Natural killer cell (primary cell): ENCODE measurements around the gene ATP6V1G2. TPM values are rescaled to one million over a fixed set of nuclear protein-coding genes. Genes with fewer than 3 reads are reported as not detected.

Experiments used
- ATAC-seq, 3 donors: fragments of 150-1000 bp in 2 of 3; fragments of 200-7000 bp in 1 of 3; cut with Tn5 transposase; 1 replicate in 1 of 3; 2 replicates in 2 of 3; pipeline ENCODE4 v1.10.0; 2021; ENCODE audit warnings: mild to moderate bottlenecking in 2 of 3, moderate library complexity in 2 of 3
- DNase-seq, 2 donors: peaks; one replicate each; pipeline versions ENCODE4 v3.0.0 to v3.0.0-alpha.2; 2013 to 2021; ENCODE audit warnings: mixed read lengths in 1 of 2
- H3K27ac ChIP-seq: one replicate; pipeline ENCODE4 v1.5.1; 2013; ENCODE audit warnings: mild to moderate bottlenecking, low read length
- H3K27me3 ChIP-seq: one replicate; pipeline ENCODE4 v1.6.1; 2013; ENCODE audit warnings: low read length; ENCODE audit not compliant: control insufficient read depth, insufficient read depth
- H3K36me3 ChIP-seq: one replicate; pipeline ENCODE4 v1.6.1; 2013; ENCODE audit warnings: low read length; ENCODE audit not compliant: control insufficient read depth, insufficient read depth
- H3K4me1 ChIP-seq: one replicate; pipeline ENCODE4 v1.6.1; 2013; ENCODE audit warnings: low read length; ENCODE audit not compliant: control insufficient read depth, insufficient read depth
- H3K4me3 ChIP-seq: one replicate; pipeline ENCODE4 v1.5.1; 2013; ENCODE audit warnings: low read length
- H3K9me3 ChIP-seq: one replicate; pipeline ENCODE4 v1.6.1; 2013; ENCODE audit warnings: low read length; ENCODE audit not compliant: control insufficient read depth, insufficient read depth
- H3K27ac Mint-ChIP-seq, 2 donors: one replicate each; pipeline ENCODE4 v1.8.0; 2022; ENCODE audit warnings: mild to moderate bottlenecking in 2 of 2, mixed read lengths in 2 of 2, moderate library complexity in 1 of 2
- H3K27me3 Mint-ChIP-seq, 2 donors: one replicate each; pipeline ENCODE4 v1.8.0; 2022; ENCODE audit warnings: low read depth in 2 of 2, mixed read lengths in 2 of 2
- H3K36me3 Mint-ChIP-seq: one replicate; pipeline ENCODE4 v1.8.0; 2022; ENCODE audit warnings: mixed read lengths
- H3K4me1 Mint-ChIP-seq, 2 donors: one replicate each; pipeline ENCODE4 v1.8.0; 2022; ENCODE audit warnings: mixed read lengths in 2 of 2
- H3K4me3 Mint-ChIP-seq: one replicate; pipeline ENCODE4 v1.8.0; 2022; ENCODE audit warnings: mild to moderate bottlenecking, moderate library complexity, mixed read lengths
- H3K9me3 Mint-ChIP-seq, 2 donors: one replicate each; pipeline ENCODE4 v1.8.0; 2022; ENCODE audit warnings: mixed read lengths in 2 of 2
- WGBS: methylation state at CpG from one replicate; pipeline ENCODE4 v1.1.7; 2013; ENCODE audit warnings: missing lambda C conversion rate; ENCODE audit not compliant: insufficient coverage; 5-methylcytosine and 5-hydroxymethylcytosine counted together
- intact Hi-C: fragments of 100-400 bp; cut with micrococcal nuclease; formaldehyde crosslinking; loops from one replicate; pipeline ENCODE4 v1.14.2; 2022
- total RNA-seq, 4 donors: library from RNA; stranded (reverse); fragments of 120-200 nt in 1 of 4; gene quantifications; one replicate each; pipeline versions ENCODE4 v1.2.3 to v1.2.4, GENCODE V29; 2013 to 2022
- TF ChIP-seq, protein P1 (sequence below): fragments of 200-600 bp; IDR thresholded peaks from one replicate; pipeline ENCODE4 v1.8.0; 2022; ENCODE audit warnings: antibody characterized with exemption

Gene ATP6V1G2
- total RNA-seq, 3 donors from 2014 or later (not counting 1 experiment from before 2014, with no cell fraction given), result 1.0 to 2.5 (median 2.1) TPM

GRCh38 chr6:31574106-31575061 lies 28.0 kb upstream of the ATP6V1G2 start:
- TF ChIP-seq, protein P1, sequence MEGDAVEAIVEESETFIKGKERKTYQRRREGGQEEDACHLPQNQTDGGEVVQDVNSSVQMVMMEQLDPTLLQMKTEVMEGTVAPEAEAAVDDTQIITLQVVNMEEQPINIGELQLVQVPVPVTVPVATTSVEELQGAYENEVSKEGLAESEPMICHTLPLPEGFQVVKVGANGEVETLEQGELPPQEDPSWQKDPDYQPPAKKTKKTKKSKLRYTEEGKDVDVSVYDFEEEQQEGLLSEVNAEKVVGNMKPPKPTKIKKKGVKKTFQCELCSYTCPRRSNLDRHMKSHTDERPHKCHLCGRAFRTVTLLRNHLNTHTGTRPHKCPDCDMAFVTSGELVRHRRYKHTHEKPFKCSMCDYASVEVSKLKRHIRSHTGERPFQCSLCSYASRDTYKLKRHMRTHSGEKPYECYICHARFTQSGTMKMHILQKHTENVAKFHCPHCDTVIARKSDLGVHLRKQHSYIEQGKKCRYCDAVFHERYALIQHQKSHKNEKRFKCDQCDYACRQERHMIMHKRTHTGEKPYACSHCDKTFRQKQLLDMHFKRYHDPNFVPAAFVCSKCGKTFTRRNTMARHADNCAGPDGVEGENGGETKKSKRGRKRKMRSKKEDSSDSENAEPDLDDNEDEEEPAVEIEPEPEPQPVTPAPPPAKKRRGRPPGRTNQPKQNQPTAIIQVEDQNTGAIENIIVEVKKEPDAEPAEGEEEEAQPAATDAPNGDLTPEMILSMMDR, result no peak
- Histone ChIP-seq H3K4me3 (no peak overlapping the region), H3K4me1 (peaks cover 91% of the 10 kb centered on the region), H3K36me3 (peaks cover 10% of the 10 kb centered on the region), H3K9me3 (no peaks in the 10 kb centered on the region), H3K27me3 (no peaks in the 10 kb centered on the region), H3K27ac (peak overlapping the region; percentile 94)
- no peak for ATAC-seq
- DNase-seq, result no peak
- Mint-ChIP-seq H3K36me3 (no peaks in the 10 kb centered on the region), H3K4me1 (peaks cover 65 to 84% of the 10 kb centered on the region in 2 donors), H3K9me3 (no peaks in the 10 kb centered on the region), H3K4me3 (peak overlapping the region; percentile 66), H3K27ac (peak overlapping the region; percentile 95 to 99), H3K27me3 (no peaks in the 10 kb centered on the region)
- 71% methylated on average over 14 of the region's 14 CpGs for WGBS
- intact Hi-C loops, result no loop called here

DNA sequence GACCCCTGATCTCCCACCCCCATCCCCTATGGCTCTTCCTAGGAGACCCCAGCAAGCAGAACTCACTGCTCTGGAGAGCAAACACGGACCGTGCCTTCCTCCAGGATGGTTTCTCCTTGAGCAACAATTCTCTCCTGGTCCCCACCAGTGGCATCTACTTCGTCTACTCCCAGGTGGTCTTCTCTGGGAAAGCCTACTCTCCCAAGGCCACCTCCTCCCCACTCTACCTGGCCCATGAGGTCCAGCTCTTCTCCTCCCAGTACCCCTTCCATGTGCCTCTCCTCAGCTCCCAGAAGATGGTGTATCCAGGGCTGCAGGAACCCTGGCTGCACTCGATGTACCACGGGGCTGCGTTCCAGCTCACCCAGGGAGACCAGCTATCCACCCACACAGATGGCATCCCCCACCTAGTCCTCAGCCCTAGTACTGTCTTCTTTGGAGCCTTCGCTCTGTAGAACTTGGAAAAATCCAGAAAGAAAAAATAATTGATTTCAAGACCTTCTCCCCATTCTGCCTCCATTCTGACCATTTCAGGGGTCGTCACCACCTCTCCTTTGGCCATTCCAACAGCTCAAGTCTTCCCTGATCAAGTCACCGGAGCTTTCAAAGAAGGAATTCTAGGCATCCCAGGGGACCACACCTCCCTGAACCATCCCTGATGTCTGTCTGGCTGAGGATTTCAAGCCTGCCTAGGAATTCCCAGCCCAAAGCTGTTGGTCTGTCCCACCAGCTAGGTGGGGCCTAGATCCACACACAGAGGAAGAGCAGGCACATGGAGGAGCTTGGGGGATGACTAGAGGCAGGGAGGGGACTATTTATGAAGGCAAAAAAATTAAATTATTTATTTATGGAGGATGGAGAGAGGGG lies 27.1 kb upstream of the ATP6V1G2 start:
- Mint-ChIP-seq H3K4me1 (peaks cover 65 to 83% of the 10 kb centered on the region in 2 donors), H3K36me3 (no peaks in the 10 kb centered on the region), H3K4me3 (peak overlapping the region; percentile 66), H3K9me3 (no peaks in the 10 kb centered on the region), H3K27me3 (no peaks in the 10 kb centered on the region), H3K27ac (peak overlapping the region; percentile 95 to 99)
- intact Hi-C loops, result loop anchor here (2.0 kb wide), 1 partner anchor 15 kb away; no protein-coding TSS in a partner anchor
- TF ChIP-seq, protein P1, result no peak
- Histone ChIP-seq H3K4me1 (peaks cover 91% of the 10 kb centered on the region), H3K4me3 (no peak overlapping the region), H3K27me3 (no peaks in the 10 kb centered on the region), H3K36me3 (peaks cover 8% of the 10 kb centered on the region), H3K27ac (peak overlapping the region; percentile 94), H3K9me3 (no peaks in the 10 kb centered on the region)
- DNase-seq, result no peak
- WGBS, result 91% methylated on average over 9 of the region's 9 CpGs
- no peak for ATAC-seq

GRCh38 chr6:31572041-31572911 lies 25.9 kb upstream of the ATP6V1G2 start, which contains the start of gene LTA:
Gene LTA, plus strand, starts transcription at chr6:31572289. Its CDS starts 454 bp downstream, at chr6:31572743.
- no peaks in the 10 kb centered on the region for H3K9me3 Mint-ChIP-seq
- H3K9me3 ChIP-seq, result no peaks in the 10 kb centered on the region
- ATAC-seq (peak; percentile 45 to 70 (median 51)), DNase-seq (peak in 1 of 2 donors; percentile 87)
- H3K4me3 ChIP-seq, result peak within 1 kb of the TSS; percentile 41
- H3K36me3 Mint-ChIP-seq, result no peaks in the 10 kb centered on the region
- TF ChIP-seq, protein P1, result no peak
- peak within 1 kb of the TSS; percentile 95 to 99 for H3K27ac Mint-ChIP-seq
- peak within 1 kb of the TSS; percentile 78 for H3K4me3 Mint-ChIP-seq
- H3K4me1 ChIP-seq, result peaks cover 90% of the 10 kb centered on the region
- H3K36me3 ChIP-seq, result peaks cover 4% of the 10 kb centered on the region
- no peaks in the 10 kb centered on the region for H3K27me3 Mint-ChIP-seq
- no peaks in the 10 kb centered on the region for H3K27me3 ChIP-seq
- peak within 1 kb of the TSS; percentile 94 for H3K27ac ChIP-seq
- H3K4me1 Mint-ChIP-seq, result peaks cover 71 to 86% of the 10 kb centered on the region in 2 donors
- intact Hi-C loops, result loop anchor here (2.0 kb wide), 1 partner anchor 13 kb away; no protein-coding TSS in a partner anchor
- WGBS, result 18% methylated on average over 27 of the region's 27 CpGs
